ENCODE results near the gene TENM4.

The TENM4 gene

DNA sequence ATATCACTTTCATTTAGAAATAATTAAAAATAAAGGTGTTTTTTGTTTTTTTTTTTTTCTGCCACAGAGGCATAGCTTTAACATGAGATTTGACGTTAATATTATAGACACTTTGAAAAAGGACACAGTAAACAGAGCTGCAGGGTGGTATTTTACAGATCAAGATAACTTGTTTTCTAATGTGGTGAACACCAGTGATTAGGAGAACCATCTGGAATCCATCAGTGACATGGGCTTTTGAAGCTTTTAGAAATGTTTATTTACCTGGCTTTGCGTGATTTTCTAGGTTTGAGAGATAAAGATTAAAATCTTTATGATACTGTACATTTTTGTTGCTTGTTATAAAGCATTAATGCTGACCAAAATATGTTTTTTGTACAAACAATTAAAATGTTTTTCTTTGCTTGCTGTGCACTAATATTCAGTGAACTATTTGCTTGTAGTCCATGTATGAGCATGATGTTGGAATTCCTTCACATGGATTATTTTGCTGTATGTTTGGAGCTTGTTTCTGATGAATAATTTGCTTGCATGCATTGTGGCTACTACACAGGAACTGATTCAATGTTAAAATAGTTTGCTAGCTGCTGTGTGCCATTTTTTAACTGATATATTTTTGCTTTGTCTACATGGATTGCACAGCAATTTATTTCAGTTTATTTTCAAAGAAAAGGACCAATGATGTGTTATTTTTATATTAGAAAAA, 514.0 kb downstream of the TENM4 start:
- no peaks in the 10 kb centered on the region for H3K9me3 Mint-ChIP-seq (ENCODE audit: low read depth)
- H3K4me3 Mint-ChIP-seq, result no peak overlapping the region
- no peaks in the 10 kb centered on the region for H3K4me1 Mint-ChIP-seq (ENCODE audit: low read depth)
- no peak overlapping the region for H3K27ac Mint-ChIP-seq
- H3K27me3 Mint-ChIP-seq, result peaks cover 6% of the 10 kb centered on the region
- H3K36me3 Mint-ChIP-seq, result no peaks in the 10 kb centered on the region

DNA sequence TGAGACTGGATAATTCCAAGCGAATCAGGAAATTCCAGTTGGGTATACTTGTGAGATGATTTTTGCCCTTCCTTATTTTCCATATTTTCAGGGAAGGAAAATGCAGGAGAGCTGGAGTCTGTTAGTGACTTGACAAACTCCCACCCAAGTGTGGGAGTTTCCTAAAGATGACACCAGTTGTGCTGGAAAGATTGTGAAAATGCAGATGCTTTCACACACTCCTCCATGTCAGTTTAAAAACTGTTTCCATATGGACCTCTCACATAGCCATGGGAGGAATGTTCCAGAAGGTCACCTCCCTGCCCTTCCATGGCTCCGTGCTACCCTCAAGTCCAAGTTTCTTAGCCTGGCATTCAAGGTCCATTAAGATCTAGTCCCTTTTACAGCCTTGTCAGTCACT, 515.4 kb downstream of the TENM4 start:
- Mint-ChIP-seq H3K27me3 (peaks cover 6% of the 10 kb centered on the region), H3K4me3 (no peak overlapping the region), H3K27ac (no peak overlapping the region), H3K4me1 (ENCODE audit: low read depth) (no peaks in the 10 kb centered on the region), H3K36me3 (no peaks in the 10 kb centered on the region), H3K9me3 (ENCODE audit: low read depth) (no peaks in the 10 kb centered on the region)

DNA sequence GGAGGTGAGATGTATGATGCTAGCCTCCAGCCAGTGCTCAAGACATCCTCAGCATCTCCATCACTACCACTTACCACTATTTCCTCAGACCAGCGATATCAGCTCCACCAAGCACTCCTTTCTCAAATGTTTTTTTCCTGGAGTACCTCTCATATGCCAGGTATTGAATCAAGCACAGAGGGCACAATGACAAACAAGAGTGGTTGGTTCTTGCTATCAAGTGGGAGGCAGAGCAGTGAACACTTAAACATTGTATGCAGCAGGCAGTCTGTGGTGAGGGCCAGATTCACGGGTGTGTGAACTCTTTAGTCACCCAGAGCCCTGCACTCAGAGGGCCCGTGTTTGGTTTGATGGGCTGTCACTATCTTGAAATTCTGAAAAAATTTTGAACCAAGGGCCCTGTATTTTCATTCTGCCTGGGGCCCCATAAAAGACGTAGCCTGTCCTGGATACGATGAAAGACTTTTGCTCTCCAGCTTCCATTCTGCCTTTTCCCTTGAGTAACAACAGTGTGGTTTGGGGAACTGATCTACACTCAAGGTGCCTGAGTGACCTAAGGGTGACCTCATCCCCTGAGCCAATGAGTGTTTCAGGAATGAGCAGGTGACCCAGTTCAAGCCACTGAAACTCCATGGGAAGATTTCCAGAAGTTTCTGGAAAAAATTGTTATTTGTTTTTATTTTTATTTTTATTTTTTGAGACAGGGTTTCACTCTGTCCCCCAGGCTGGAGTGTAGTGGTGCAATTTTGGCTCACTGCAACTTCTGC, 517.8 kb downstream of the TENM4 start:
- Mint-ChIP-seq H3K36me3 (no peaks in the 10 kb centered on the region), H3K27ac (no peak overlapping the region), H3K4me3 (no peak overlapping the region), H3K27me3 (peaks cover 9% of the 10 kb centered on the region), H3K9me3 (ENCODE audit: low read depth) (no peaks in the 10 kb centered on the region), H3K4me1 (ENCODE audit: low read depth) (no peaks in the 10 kb centered on the region)

DNA sequence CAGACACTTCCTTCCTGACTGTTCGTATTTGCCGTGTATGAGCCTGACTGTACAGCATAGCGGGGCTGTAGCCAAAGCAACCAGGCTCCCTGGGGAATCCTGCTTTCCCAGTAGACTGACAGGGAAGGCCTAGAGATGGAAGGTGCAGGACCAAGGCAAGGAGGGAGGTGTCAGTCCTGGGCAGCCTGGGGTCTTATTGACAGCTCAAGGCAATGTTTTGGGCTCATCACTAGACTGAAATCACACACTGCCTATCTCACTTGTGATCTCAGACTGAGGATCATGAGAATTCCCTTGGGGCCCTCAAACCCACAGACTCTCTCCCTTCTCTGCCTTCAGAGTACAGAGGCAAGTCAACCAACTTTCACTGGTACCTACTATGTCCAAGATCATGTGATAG, 519.3 kb downstream of the TENM4 start:
- Mint-ChIP-seq H3K9me3 (ENCODE audit: low read depth) (no peaks in the 10 kb centered on the region), H3K4me1 (ENCODE audit: low read depth) (no peaks in the 10 kb centered on the region), H3K27me3 (peaks cover 5% of the 10 kb centered on the region), H3K36me3 (no peaks in the 10 kb centered on the region), H3K4me3 (no peak overlapping the region), H3K27ac (no peak overlapping the region)

DNA sequence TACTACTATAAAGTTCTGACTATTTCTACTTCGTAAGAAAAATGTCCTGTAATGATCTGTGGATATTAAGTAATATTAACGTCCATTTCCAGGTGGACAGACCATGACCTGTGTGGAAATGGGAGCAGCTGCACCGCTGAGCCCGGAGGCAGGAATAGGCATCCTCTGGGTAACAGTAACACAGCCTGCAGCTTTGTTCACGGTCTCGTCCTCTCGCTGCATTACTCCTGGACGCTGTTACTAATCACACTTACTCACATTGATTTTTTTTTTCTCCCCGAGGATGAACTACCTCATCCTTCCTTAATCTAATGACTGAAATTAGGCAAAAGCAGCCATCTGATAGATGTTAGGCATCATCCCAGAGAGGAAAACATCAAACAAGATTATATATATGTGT, 520.5 kb downstream of the TENM4 start:
- Mint-ChIP-seq H3K27me3 (peaks cover 3% of the 10 kb centered on the region), H3K4me1 (ENCODE audit: low read depth) (no peaks in the 10 kb centered on the region), H3K9me3 (ENCODE audit: low read depth) (no peaks in the 10 kb centered on the region), H3K36me3 (no peaks in the 10 kb centered on the region), H3K27ac (no peak overlapping the region), H3K4me3 (no peak overlapping the region)

DNA sequence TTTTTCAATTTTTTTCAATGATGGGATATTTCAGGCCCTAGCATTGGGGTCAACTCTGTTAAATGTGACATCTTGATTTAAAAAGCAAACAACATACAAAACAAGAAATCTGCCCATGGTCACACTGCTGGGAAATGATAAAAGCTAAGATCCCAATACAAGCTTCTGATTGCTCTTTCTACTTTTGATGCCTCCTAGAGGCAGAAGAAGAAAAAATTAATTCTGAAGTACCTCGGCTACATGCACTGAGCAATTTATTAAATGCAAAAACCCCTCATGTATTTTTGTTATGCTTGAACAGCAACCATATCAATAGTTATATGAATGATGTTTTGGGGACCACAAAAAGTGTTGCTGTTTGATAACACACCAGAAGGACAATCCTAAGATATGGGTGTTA, 524.1 kb downstream of the TENM4 start:
- H3K4me3 Mint-ChIP-seq, result no peak overlapping the region
- H3K36me3 Mint-ChIP-seq, result no peaks in the 10 kb centered on the region
- no peaks in the 10 kb centered on the region for H3K4me1 Mint-ChIP-seq (ENCODE audit: low read depth)
- H3K27ac Mint-ChIP-seq, result no peak overlapping the region
- no peaks in the 10 kb centered on the region for H3K9me3 Mint-ChIP-seq (ENCODE audit: low read depth)
- peaks cover 3% of the 10 kb centered on the region for H3K27me3 Mint-ChIP-seq

DNA sequence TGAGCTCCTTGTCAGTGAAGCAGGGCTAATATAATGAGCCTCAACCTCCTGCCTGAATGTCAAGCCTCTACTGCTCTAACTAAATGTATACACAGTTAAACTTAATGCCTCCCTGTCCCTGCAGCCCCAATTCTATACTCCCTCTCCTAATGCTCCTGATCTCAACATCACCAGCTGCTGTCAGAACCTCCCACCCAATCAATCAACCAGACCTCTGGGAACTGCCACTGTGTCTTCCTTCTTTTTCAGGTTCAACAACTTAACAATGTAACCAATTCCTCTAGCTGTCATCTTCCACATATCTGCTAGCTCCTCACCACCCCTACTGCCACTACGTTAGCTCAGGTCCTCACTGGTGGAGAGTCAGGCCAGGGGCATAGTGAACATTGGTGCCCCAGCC, 526.3 kb downstream of the TENM4 start:
- Mint-ChIP-seq H3K36me3 (no peaks in the 10 kb centered on the region), H3K27me3 (no peaks in the 10 kb centered on the region), H3K9me3 (ENCODE audit: low read depth) (no peaks in the 10 kb centered on the region)

DNA sequence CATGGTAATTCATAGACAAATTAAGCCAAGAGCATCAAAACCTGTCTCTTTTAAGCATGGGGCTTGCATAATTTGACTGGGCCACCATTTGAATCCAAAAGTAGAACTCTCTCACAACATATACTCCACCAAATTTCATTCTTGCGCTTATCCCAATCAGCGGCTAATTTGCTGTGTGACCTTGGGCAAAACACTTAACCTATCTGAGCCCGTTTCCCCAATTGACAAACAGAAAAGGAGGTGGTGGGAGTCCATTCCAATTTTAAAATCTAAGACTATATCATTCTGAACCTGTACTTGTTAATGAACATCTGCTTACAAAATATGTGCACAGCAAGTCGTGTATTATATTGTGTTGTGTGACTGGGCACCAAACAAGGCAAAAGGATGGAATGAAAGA, 528.1 kb downstream of the TENM4 start:
- H3K27me3 Mint-ChIP-seq, result no peaks in the 10 kb centered on the region
- H3K36me3 Mint-ChIP-seq, result no peaks in the 10 kb centered on the region
- H3K4me1 Mint-ChIP-seq (ENCODE audit: low read depth), result no peaks in the 10 kb centered on the region
- no peak overlapping the region for H3K4me3 Mint-ChIP-seq
- H3K9me3 Mint-ChIP-seq (ENCODE audit: low read depth), result no peaks in the 10 kb centered on the region
- H3K27ac Mint-ChIP-seq, result no peak overlapping the region

More for the DNA sequence above, 526.3 kb downstream of the TENM4 start:
- H3K4me3 Mint-ChIP-seq, result no peak overlapping the region
- H3K4me1 Mint-ChIP-seq (ENCODE audit: low read depth), result no peaks in the 10 kb centered on the region
- no peak overlapping the region for H3K27ac Mint-ChIP-seq

DNA sequence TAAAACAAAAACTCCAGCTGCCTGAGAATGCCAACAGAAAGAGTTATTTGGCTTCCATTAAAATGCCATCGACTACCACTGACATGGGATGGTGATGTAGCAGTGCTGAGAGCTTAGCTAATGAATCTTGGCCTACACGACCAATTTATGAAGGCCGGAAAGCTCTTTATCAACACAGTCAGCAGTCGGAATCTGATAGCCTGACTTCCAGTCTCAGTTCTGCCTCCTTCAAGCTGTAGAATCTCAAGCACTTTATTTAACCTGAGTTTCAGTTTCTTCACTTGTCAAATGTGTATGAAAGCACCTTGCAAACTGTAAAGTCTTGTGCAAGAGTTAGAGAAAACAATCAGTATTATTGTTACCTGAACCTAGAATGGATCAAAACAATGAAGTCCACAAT, 530.5 kb downstream of the TENM4 start:
- H3K9me3 Mint-ChIP-seq (ENCODE audit: low read depth), result no peaks in the 10 kb centered on the region
- no peaks in the 10 kb centered on the region for H3K27me3 Mint-ChIP-seq
- no peaks in the 10 kb centered on the region for H3K36me3 Mint-ChIP-seq
- H3K4me3 Mint-ChIP-seq, result no peak overlapping the region
- no peaks in the 10 kb centered on the region for H3K4me1 Mint-ChIP-seq (ENCODE audit: low read depth)
- H3K27ac Mint-ChIP-seq, result no peak overlapping the region

DNA sequence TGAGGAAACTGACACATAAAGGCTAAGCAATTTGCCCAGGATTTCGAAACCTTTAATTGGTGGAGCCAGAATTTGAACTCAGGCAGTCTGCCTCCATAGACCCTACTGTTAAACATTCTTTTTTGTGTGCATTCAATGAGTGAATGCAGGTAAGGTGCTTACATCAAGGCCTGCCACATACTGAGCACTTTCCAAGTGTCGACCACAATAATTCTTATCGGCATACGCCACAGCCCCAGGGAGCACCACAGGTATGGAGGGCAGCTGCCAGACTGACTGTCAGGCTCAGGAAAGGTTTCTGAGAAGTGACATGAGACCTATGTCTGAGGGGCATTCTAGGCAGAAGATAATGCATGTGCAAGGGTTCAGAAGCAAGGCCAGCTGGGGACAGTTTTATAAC, 531.4 kb downstream of the TENM4 start:
- Mint-ChIP-seq H3K4me3 (no peak overlapping the region), H3K27me3 (no peaks in the 10 kb centered on the region), H3K9me3 (ENCODE audit: low read depth) (no peaks in the 10 kb centered on the region), H3K4me1 (ENCODE audit: low read depth) (no peaks in the 10 kb centered on the region), H3K27ac (no peak overlapping the region), H3K36me3 (no peaks in the 10 kb centered on the region)

DNA sequence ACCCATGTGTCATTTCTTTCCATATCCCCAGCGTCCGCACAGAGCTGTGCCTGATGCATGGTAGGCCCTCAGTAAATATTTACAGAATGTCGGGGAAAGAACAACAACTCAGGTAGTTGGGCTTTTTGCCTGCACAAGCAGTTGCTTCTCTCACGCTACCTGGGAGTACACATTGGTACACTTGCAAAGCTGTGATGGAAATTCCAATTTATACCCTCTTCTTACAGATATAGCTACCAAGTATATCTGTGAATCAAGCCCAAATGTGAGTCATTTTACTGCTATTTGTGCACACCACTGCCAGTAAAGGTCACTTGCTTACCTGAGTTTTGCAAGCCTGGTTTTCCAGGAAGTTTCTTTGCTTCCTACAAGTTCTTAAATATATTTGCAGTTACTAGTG, 533.2 kb downstream of the TENM4 start:
- Mint-ChIP-seq H3K4me3 (no peak overlapping the region), H3K27me3 (peaks cover 2% of the 10 kb centered on the region), H3K27ac (no peak overlapping the region), H3K9me3 (ENCODE audit: low read depth) (no peaks in the 10 kb centered on the region), H3K4me1 (ENCODE audit: low read depth) (no peaks in the 10 kb centered on the region), H3K36me3 (no peaks in the 10 kb centered on the region)

DNA sequence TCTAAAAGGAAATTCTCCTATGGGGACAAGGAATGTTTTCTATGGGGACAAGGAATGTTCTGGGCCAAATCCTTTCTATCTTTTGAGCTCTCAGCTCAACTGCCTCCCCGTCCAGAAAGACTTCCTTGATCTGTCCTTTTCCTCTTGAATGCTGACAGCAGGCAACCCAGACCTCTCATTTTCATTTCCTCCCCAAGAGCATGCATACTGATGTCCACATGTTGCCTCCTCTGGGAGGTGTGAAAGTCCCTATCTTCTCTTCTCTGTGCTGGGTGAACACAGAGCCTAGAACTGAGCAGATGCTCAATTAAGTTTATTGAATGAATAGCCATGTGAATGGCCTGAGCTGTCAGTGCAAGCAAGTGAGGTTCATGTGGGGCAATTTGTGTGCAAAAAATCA, 534.3 kb downstream of the TENM4 start:
- H3K27me3 Mint-ChIP-seq, result peaks cover 4% of the 10 kb centered on the region
- no peaks in the 10 kb centered on the region for H3K36me3 Mint-ChIP-seq
- no peak overlapping the region for H3K27ac Mint-ChIP-seq
- no peaks in the 10 kb centered on the region for H3K4me1 Mint-ChIP-seq (ENCODE audit: low read depth)
- H3K4me3 Mint-ChIP-seq, result no peak overlapping the region
- H3K9me3 Mint-ChIP-seq (ENCODE audit: low read depth), result no peaks in the 10 kb centered on the region

DNA sequence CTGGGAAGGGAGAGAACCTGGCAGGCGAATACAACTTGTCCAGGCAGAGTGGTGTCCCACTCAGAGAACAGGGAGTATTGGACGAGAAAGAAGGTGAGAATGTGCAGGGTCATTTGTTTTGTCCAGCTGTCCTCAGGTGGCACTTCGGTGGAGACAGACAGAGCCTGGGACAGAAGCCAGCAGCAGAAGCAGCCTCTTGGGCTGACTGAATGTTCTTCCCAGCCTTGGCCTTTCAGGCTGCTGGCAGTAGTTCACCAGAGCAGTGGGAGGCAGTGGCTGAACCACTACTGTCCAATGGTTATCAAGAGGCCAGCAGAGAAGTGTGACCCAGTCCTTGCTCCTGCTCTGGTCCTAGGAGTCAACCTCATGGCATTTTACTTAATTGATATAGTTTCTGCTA, 535.1 kb downstream of the TENM4 start:
- no peak overlapping the region for H3K27ac Mint-ChIP-seq
- H3K4me1 Mint-ChIP-seq (ENCODE audit: low read depth), result no peaks in the 10 kb centered on the region
- peaks cover 6% of the 10 kb centered on the region for H3K27me3 Mint-ChIP-seq
- H3K9me3 Mint-ChIP-seq (ENCODE audit: low read depth), result no peaks in the 10 kb centered on the region
- no peaks in the 10 kb centered on the region for H3K36me3 Mint-ChIP-seq
- H3K4me3 Mint-ChIP-seq, result no peak overlapping the region

DNA sequence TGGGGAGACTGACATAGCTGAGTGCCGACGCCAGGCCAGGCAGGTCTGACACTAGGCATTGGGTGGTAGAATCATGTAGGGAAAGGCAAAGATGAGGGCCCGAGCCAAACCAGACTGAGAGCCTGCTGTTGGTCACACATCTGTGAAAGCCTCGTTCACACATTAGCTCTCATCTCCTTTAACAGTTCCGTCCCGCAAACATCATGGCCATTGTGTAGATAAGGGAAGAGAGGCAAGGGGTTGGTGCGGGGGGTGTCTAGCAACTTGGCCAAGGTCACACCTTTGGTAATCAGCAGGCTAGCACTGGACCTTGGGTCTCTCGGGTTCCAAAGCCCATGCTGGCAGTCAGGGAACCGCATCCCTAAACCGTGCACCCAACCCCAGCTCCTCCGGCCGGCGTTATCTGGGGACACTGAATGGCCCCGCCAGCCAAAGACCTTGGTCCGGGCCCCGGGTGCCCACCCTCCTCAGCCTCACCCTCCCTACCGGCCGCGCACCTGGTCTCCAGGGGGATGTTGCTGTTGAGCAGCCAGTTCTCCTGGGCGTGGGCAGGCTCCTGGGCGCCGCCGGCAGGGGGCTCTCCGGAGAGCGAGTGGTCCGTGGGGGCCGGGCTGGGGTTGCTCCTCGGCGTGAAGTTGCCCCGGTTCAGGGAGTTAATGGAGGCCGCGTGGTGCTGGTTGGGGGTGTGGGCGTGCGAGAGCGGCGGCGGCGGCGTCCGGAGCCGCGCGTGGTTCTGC, 537.9 kb downstream of the TENM4 start:
- Mint-ChIP-seq H3K36me3 (no peaks in the 10 kb centered on the region), H3K27ac (no peak overlapping the region), H3K27me3 (peaks cover 6% of the 10 kb centered on the region), H3K4me3 (no peak overlapping the region), H3K4me1 (ENCODE audit: low read depth) (no peaks in the 10 kb centered on the region), H3K9me3 (ENCODE audit: low read depth) (no peaks in the 10 kb centered on the region)

DNA sequence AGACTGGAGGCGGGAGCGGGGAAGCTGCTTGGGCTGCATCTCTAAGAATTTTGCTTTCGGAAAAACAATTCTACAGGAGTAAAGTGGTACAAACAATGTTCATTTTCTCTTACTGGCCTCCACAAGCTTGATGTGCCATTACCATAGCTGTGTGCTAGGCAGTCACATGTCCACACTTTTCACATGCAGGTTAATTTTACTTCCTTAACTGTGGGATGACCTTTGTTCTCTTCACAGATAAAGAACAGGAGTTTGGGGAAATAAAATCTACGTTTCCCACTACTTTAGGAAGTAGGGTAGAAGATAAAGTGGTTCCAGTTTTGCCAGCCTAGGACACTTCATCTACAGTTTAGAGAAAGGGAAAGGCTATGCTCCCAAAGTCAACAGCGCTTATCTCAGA, 539.0 kb downstream of the TENM4 start:
- Mint-ChIP-seq H3K9me3 (ENCODE audit: low read depth) (no peaks in the 10 kb centered on the region), H3K27ac (no peak overlapping the region), H3K36me3 (no peaks in the 10 kb centered on the region), H3K4me1 (ENCODE audit: low read depth) (no peaks in the 10 kb centered on the region), H3K4me3 (no peak overlapping the region), H3K27me3 (peaks cover 6% of the 10 kb centered on the region)
